Colonic mucosa (tissue), 4 donors: ENCODE measurements around the gene XK. TPM values are rescaled to one million over a fixed set of nuclear protein-coding genes. Genes with fewer than 3 reads are reported as not detected.
A peak's percentile ranks its signal among the peaks of the same experiment; 100 is the strongest.

ENCODE experiments used
- DNase-seq: peaks from one replicate; pipeline ENCODE4 v3.0.0-alpha.2; 2020
- H3K27ac ChIP-seq: fragments of 200-600 bp; one replicate; pipeline ENCODE4 v1.8.0; 2021
- H3K27me3 ChIP-seq: fragments of 200-600 bp; one replicate; pipeline ENCODE4 v1.8.0; 2021
- H3K36me3 ChIP-seq: fragments of 200-600 bp; one replicate; pipeline ENCODE4 v1.8.0; 2021
- H3K4me1 ChIP-seq: fragments of 200-600 bp; one replicate; pipeline ENCODE4 v1.8.0; 2021; ENCODE audit warnings: mild to moderate bottlenecking
- H3K4me3 ChIP-seq: fragments of 200-600 bp; one replicate; pipeline ENCODE4 v1.8.0; 2021
- H3K9ac ChIP-seq, 2 donors: one replicate each; pipeline ENCODE4 v1.7.0; 2013; ENCODE audit warnings: control low read depth in 2 of 2, low read depth in 2 of 2, low read length in 2 of 2
- H3K9me3 ChIP-seq: fragments of 200-600 bp; one replicate; pipeline ENCODE4 v1.8.0; 2021
- intact Hi-C: fragments of 100-400 bp; cut with DNase I; formaldehyde crosslinking; loops from one replicate; pipeline ENCODE4 v1.14.1; 2022
- total RNA-seq, 2 donors: library from RNA; stranded (reverse); fragmentation: NEBNext Ultra II Directional in 1 of 2; extraction: Animal tissue kit (Norgen Biotek cat#: 25700) in 1 of 2; gene quantifications; one replicate each; pipeline ENCODE4 v1.2.1, GENCODE V29; 2021
- TF ChIP-seq, protein P1 (sequence below): fragments of 200-600 bp; IDR thresholded peaks from one replicate; pipeline ENCODE4 v1.8.0; 2022; ENCODE audit warnings: antibody characterized with exemption, mild to moderate bottlenecking
- donor health status: healthy.
- donor health status: DM: no; HTN: no; CAD: no.
- donor health status: DM: no; HTN: no; CAD: no.

XK gene, protein sequence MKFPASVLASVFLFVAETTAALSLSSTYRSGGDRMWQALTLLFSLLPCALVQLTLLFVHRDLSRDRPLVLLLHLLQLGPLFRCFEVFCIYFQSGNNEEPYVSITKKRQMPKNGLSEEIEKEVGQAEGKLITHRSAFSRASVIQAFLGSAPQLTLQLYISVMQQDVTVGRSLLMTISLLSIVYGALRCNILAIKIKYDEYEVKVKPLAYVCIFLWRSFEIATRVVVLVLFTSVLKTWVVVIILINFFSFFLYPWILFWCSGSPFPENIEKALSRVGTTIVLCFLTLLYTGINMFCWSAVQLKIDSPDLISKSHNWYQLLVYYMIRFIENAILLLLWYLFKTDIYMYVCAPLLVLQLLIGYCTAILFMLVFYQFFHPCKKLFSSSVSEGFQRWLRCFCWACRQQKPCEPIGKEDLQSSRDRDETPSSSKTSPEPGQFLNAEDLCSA
- total RNA-seq: 10 to 100 TPM; 25.2 to 27.8 TPM

DNA sequence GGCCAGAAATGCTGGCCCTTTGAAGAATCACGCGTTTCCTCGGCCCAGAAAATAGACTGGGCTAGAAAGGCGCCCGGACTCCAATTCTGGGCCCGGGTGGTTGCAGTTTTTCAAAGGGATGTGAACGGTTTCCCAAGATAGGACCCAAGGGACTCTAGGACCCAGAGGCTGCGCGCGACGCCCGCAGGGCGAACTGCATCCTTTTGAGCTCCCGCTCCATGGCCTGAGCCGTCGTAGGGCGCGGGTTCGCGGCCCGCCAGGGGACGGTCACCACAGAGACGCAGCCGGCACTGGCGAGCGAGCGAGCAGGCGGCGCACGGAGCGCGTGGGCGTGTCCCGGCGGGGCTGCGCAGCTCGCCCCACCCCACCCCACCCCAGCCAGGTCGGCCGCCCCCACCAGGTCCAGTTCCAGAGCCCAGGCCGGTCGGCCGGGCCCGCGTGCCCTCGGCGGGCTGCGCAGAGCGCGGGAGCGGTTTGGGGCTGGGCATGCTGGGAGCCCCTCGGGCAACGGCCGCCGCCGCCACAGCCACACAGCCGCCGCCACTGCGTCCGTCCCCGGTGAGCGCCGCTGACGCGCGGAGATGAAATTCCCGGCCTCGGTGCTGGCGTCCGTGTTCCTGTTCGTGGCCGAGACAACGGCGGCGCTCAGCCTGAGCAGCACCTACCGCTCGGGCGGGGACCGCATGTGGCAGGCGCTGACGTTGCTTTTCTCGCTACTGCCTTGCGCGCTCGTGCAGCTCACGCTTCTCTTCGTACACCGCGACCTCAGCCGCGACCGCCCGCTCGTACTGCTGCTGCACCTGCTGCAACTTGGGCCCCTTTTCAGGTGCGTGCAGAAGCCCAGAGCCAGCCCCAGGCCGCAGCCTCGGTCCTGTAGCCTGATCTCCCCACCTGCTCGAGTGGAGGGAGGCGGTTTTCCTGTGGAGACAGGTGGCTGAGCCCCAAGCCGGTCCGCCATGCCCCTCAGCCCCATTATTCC is at the start of gene XK:
Gene XK (plus strand): TSS at position 411 of the 979 bp plus-strand sequence. CDS start 171 bp downstream, at position 582.
- TF ChIP-seq, protein P1, sequence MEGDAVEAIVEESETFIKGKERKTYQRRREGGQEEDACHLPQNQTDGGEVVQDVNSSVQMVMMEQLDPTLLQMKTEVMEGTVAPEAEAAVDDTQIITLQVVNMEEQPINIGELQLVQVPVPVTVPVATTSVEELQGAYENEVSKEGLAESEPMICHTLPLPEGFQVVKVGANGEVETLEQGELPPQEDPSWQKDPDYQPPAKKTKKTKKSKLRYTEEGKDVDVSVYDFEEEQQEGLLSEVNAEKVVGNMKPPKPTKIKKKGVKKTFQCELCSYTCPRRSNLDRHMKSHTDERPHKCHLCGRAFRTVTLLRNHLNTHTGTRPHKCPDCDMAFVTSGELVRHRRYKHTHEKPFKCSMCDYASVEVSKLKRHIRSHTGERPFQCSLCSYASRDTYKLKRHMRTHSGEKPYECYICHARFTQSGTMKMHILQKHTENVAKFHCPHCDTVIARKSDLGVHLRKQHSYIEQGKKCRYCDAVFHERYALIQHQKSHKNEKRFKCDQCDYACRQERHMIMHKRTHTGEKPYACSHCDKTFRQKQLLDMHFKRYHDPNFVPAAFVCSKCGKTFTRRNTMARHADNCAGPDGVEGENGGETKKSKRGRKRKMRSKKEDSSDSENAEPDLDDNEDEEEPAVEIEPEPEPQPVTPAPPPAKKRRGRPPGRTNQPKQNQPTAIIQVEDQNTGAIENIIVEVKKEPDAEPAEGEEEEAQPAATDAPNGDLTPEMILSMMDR: no peak
- Histone ChIP-seq H3K27ac (peak within 1 kb of the TSS; percentile 75), H3K4me1 (no peaks in the 10 kb centered on the region), H3K36me3 (no peaks in the 10 kb centered on the region), H3K27me3 (no peaks in the 10 kb centered on the region), H3K9me3 (no peaks in the 10 kb centered on the region), H3K4me3 (peak within 1 kb of the TSS; percentile 38), H3K9ac (peak within 1 kb of the TSS; percentile 29 to 73)
- intact Hi-C loops: no loop called here
- peak; percentile 63 for DNase-seq

DNA sequence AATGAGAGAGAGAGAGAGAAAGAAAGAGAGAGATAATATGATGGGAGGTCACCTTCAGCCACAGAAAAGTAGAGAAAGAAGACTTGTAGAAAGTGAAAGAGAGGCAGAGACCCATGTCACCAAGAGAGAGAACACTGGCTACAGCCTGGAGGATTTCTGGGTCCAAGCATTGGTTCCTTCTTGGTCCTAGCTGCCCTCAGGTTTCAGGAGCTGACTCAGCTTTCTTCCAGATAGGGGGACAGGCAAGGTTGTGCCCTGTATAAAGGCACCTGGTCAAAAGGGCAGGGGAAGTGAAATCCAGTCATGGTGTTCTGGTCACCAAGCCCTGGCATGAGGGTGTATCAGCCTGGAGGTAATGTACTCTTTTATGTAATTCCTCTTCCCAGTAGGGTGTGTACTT is 47.5 kb upstream of the XK start:
- TF ChIP-seq, protein P1: no peak
- DNase-seq: no peak
- Histone ChIP-seq H3K9me3 (no peaks in the 10 kb centered on the region), H3K36me3 (no peaks in the 10 kb centered on the region), H3K4me1 (no peaks in the 10 kb centered on the region), H3K27me3 (no peaks in the 10 kb centered on the region), H3K9ac (no peak overlapping the region), H3K27ac (no peak overlapping the region), H3K4me3 (no peak overlapping the region)
- intact Hi-C loops: no loop called here

DNA sequence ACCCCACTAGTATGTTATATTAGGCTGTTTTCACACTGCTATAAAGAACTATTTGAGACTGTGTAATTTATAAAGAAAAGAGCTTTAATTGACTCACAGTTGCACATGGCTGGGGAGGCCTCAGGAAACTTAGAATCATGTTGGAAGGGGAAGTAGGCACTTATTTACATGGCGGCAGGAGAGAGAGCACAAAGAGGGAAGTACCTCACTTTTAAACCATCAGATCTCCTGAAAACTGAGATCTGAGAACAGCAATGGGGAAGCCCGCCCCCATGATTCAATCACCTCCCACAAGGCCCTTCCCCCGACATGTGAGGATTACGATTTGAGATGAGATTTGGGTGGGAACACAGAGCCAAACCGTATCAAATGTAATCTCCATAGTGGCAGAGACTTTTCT is 45.4 kb upstream of the XK start:
- H3K27me3 ChIP-seq: no peaks in the 10 kb centered on the region
- H3K9me3 ChIP-seq: no peaks in the 10 kb centered on the region
- H3K36me3 ChIP-seq: no peaks in the 10 kb centered on the region
- DNase-seq: no peak
- H3K27ac ChIP-seq: no peak overlapping the region
- no peak overlapping the region for H3K4me3 ChIP-seq
- TF ChIP-seq, protein P1: no peak
- no peaks in the 10 kb centered on the region for H3K4me1 ChIP-seq
- no peak overlapping the region for H3K9ac ChIP-seq
- intact Hi-C loops: no loop called here

DNA sequence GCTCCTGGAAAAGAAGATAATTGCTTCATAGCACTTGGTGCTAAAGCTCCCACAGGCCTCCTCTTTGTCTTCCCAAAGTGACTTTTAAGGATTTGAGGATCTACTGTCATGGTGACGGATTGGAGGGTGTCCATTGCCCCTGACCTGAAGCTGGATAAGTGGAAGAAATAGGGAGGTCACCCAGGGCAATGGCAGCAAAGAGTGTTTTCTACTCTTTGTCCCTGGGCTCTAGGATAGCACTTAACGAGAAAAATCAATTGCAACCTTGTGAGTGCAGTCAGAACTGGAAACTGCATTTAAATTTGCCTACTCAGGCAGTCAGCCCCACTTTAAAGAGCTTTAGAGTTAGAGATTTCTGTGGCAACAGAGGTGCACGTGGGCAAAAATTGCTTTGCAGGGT is 43.7 kb upstream of the XK start:
- H3K4me1 ChIP-seq: no peaks in the 10 kb centered on the region
- H3K27me3 ChIP-seq: no peaks in the 10 kb centered on the region
- intact Hi-C loops: no loop called here

More for the DNA sequence above, 43.7 kb upstream of the XK start:
- no peaks in the 10 kb centered on the region for H3K9me3 ChIP-seq
- TF ChIP-seq, protein P1: no peak
- no peak for DNase-seq
- no peak overlapping the region for H3K9ac ChIP-seq
- no peaks in the 10 kb centered on the region for H3K36me3 ChIP-seq
- no peak overlapping the region for H3K4me3 ChIP-seq
- H3K27ac ChIP-seq: no peak overlapping the region
